GM03348 (cell line): ENCODE measurements around the gene EXOC6B.

Experiments used
- DNase-seq: peaks from one replicate; pipeline ENCODE4 v3.0.0; 2012; ENCODE audit warnings: low spot score

The EXOC6B gene

DNA sequence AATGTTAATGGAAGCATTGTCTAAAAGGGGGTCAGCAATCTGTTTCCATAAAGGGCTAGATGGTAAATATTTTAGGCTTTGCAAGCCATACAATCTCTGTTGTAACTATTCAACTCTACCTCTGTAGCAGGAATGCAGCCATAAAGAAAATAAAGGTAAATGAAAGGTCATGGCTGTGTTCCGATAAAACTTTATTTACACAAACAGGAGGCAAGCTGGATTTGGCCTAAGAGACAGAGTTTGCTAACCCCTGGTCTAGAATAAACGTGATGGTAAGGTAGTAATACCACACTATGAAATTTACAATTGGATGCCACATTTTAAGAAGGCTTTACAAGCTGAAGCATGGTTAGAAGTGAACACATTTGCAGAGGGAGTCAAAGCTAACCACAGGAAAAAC, 91.4 kb downstream of the EXOC6B start:
- no peak for DNase-seq

DNA sequence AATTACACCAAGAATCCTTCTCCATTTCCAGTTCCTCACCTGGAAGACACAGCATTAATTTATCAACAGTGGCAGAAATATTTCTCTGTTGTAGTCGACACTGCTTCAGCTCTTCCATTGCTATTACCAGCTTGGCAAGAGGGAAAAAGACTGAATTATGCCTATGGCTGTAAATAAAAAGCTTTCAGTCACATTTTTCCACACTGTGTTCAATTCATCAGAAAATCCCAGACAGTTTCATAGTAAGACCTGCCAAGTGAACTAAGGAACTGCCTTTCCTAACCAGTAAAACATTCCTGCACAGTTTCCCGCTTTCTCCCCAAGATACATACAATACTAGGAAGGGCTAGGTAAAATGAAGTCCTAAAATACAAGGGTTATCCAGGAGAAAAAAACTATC, 94.7 kb downstream of the EXOC6B start:
- DNase-seq, result no peak

- DNase-seq, result no peak
Observed at GRCh38 chr2:72727356-72727755, 98.5 kb downstream of the EXOC6B start.

DNA sequence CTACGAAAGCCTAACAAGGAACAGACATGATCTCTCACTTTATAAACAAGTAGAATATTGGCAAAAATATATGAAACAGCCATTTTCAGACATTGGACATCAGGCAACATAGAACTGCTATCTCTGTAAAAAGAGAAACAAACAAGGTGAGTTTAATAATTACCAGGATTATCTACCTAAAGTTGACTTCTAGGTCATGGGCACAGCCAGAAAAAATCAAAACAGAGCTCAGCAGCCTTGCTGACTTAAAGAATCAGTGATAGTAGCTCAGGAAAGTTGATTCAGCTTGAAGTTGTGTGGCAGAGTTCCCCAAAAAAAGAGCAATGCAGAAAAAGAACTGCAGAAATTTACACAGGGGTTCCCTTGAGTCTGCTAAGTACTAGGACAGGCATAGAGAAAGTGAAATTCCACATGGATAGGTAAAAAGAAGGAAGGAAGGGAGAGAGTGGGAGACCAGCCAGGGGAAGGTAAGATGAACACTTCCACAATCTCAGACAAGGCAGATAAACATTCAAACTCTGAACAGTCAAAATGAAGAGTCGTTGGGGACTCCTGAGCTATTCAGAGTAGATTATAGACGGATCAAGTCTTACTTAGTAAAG, 102.0 kb downstream of the EXOC6B start:
- DNase-seq, result no peak

DNA sequence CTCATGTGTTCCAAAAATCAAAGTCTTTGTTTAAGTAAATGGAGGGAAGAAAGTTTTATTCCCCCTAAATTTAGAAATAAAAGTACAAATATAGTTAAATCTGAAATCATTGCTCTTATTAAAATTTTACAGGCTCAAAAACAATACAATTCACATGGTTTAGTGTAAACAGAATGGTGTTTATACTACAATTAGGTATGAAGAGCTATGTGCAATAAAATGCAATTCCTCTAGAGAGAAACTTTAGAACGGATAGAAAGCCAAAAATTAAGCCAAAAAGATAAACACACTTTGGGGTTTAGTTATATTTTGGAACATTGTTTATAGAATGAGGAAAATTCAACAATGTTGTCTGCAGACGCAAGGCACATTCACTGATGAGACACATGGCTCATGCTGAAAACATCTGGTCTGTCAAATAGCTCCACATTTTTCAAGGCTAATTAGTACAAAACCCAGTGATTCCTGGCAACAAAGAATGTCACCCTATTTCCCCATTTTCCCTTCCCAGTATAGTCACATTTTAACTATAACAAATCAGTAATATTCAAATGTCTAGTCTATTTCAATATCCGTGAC, 103.3 kb downstream of the EXOC6B start:
- peak; percentile 69 for DNase-seq

- DNase-seq, result no peak
Observed at GRCh38 chr2:72719416-72719815, 106.4 kb downstream of the EXOC6B start.

DNA sequence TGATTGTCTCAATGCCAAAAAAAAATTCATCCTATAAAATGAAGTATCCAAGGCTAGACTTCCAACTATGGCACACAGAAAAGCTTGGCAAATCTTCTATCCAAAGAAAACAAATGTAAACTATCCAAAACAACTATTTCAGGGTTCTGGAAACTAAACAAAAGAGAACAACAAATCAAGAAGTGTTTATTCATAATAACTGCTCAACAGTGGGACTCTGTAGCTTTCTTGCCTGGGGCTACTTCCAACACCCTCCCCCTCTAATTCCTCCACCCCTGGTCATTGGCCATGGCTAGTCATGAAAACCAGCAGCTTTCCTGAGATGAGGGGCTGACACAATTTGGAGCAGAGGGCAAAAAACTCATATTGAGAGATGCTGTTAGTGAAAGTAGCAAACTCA, 107.0 kb downstream of the EXOC6B start:
- no peak for DNase-seq

DNA sequence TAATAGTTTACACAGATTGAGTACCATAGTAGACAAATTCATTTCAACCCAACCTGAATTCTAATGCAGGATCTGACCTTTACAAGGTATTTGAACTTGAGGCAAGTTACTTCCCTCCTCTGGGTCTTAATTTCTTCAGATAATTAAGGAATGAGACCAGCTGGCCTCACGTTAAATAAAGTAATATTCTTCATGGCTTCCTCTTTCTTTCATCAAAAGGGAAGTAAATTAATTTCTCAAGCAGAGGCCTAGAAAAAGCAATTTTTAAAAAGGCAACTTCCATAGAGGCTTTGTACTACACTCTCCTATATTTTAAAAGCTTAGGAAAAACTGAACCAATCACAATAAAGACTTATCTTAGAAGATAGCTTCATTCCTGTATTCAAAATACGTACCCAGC, 109.2 kb downstream of the EXOC6B start:
- no peak for DNase-seq

GRCh38 chr2:72713857-72714256, 112.0 kb downstream of the EXOC6B start:
- no peak for DNase-seq

DNA sequence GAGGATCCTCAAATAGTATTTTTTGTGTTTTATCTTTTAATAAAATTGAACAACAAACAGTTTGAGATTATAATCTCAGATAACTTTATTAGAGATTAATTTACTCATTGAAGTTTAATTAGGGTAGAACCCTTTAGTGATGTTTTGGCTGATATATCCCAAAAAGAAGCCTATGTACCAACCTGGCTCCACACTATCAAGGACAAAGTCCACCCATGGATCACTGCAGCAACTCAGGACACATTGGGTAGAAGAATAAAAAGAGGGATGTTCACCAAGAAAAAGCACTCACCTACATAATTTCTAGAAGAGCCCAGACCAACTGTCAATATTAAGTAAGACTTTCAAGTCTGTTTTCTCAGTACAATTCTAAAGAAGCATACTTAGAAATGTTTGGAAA, 112.9 kb downstream of the EXOC6B start:
- DNase-seq, result no peak

DNA sequence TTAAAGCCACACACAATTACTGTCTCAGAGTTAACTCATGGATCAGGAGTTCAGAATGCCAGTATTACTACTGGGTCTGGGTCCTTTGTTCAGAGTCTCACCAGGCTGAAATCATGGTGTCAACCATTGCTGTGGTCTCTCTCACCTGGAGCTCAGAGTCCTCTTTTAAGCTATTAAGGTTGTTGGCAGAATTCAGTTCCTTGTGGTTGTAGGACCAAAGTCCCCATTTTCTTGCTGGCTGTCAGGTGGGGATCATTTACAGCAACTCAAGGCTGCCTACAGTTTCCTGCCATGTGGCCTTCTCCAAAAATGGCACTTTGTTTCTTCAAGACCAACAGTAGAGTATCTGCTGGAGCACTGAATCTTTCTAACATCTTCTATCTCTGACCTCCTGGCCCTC, 113.5 kb downstream of the EXOC6B start:
- no peak for DNase-seq

- DNase-seq, result no peak
Observed at GRCh38 chr2:72710418-72711152, 115.2 kb downstream of the EXOC6B start.

DNA sequence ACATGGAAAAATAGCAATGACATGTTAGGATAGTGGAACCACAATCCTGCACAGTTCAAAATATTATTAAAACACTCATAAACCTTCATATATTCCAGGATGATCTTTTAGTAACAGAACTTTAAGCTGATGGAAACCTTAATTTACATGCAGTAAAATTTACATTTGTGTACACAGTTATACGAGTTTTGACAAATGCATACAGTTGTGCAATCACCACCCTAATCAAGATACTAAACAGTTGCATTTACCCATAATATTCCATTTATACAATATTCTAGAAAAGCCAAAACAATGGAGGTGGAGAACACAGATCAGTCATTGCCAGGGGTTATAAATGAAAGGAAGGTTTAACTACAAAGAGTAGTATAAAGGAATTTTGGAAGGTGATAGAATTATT, 117.6 kb downstream of the EXOC6B start:
- DNase-seq, result no peak

GRCh38 chr2:72698300-72698699, 127.5 kb downstream of the EXOC6B start:
- DNase-seq, result no peak

DNA sequence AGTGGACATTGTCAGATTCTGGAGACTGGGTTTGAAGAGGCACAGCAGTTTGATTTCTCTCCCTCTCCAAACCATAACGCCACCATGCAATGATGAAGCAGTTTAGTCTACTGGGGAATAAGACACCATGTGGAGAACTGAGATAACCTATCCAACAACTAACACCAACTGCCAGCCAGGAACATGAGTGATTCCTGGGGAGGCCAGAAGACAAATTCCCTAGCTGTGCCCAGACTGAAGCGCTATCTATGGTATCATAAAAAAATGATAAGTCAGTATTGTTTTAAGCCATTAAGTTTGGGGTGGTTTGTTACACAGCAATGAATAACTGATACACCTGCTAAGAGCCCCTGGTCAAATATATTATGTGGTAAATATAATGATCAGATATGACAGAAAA, 129.3 kb downstream of the EXOC6B start:
- DNase-seq, result no peak

- no peak for DNase-seq
Observed at GRCh38 chr2:72695676-72696075, 130.2 kb downstream of the EXOC6B start.

DNA sequence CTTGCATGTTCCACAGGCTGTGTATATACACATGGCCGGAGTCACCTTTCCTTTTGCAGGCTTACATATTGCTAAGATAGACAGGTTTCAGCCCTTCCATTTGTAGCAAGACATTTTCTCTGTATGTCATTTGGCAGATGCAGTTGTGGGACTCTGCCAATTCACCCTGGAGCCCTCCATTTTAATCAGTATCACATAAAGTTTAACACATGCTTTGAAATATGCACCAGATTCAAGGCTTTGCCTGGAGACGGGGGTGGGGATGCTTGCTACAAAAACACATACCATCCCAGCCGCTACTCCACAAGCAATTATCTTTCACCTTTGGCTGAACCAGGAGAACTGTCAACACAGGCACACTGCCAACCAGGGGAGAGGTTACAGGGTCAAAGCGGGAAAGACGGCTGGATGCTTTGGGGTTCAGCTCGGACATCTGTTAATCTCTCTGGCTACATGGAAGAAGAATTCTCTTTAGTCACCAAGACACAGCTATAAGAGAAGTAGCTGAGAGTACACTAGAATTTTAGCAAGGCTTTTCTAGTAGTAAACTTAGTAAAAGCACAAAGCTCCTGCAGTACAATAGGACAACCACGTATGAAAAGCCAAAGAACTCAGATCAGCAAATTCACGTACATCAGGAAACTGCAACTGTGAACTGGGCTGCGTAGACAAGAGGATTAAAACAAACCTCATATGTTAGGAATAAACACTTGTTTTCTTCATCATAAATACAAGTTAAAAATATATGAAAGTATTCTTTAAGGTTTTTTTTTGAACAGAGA, 130.9 kb downstream of the EXOC6B start:
- peak; percentile 24 for DNase-seq

DNA sequence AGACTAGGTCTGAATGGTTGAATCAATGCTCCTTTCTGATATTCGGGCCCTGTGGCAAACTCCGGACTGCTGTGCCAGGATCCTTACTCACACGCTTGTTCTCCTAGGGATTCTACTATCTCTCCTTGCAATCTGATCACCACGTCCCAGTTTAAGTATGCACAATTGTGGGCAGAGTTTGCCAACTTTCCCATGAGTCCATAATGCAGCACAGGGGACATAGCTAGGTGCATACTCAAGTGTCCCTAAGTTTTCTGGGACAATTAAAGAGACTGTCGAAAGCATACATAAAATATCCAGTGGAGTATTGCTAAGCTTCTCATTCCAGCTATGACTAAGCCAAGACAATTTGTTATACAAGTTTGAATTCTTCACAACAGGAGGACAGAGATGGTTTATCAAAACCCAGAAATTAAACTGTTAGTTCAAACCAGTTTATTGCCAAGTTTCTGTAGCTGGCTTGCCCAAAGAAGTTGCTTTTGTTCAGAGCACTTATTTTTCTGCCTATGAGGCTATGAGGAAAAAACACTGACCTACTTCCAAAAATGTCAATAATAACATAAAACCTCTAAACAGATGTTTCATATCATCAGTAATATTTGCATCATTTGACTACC, 136.1 kb downstream of the EXOC6B start:
- DNase-seq, result no peak

DNA sequence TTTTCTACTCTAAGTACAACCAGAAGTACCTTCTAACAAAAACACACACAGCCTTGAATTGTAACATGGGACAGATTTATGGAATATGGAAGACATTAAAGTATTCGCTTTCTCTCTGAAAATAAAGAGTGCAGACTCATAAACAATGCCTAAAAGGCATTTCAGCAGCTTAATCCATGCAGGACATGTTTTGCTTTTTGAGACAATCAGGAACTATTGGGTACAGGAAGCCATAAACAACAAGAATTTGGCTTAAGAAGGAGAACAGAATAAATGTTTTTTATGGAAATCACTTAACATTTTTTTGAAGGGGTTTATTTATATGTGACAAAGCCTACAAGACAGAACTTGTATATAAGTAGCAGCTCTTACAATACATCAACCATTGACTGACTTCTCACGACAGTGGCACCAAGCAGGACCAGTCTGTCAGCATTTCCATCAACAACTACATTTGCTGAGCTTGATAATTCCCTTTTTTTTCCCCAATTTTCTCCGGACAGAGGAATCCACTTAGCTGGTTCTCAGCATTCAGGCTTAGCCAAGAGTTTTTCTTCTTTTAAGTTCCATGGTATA, 140.1 kb downstream of the EXOC6B start:
- DNase-seq, result no peak

DNA sequence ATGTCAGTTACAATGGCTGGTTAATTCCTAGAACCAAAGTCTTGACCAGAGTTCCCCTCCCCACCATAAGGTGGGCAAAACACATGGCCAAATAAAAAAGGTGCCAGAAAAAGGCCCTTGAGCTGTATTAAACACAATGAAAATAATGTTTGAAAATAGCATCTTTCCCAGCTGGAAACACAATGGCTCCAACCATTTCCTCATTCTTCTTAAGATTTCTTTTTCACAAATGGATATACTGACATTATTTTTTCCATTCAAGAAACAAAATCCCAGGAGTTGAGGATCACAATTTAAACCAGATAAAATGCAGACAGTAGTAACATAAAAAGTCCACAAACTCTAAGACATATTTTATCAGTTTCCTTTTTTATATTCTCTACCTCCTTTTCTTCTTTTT, 143.8 kb downstream of the EXOC6B start:
- DNase-seq, result no peak

GRCh38 chr2:72681016-72681995, 144.5 kb downstream of the EXOC6B start:
- DNase-seq, result no peak
